ENCODE data around the gene NBAS. TPM values are rescaled to one million over a fixed set of nuclear protein-coding genes. Genes with fewer than 3 reads are reported as not detected.

NBAS gene
- total and polyA plus RNA-seq, 2 of the 4 experiments (the other 2 are of a cell fraction) = 22.3 to 105 TPM

- H3K9me3 ChIP-seq (ENCODE audit: control insufficient read depth, insufficient read depth, low read length) = no peaks in the 10 kb centered on the region
- WGBS, 2 experiments (ENCODE audit: extremely low coverage in 2 of 2, insufficient read length in 1 of 2) = no CpG with 5 or more reads among the region's 4 CpGs
- H3K27me3 ChIP-seq (ENCODE audit: control insufficient read depth, insufficient read depth, low read length) = no peaks in the 10 kb centered on the region
- H2AK9ac ChIP-seq (replicated peaks; ENCODE audit: low read depth, low read length, poor library complexity) = no peak overlapping the region
- no peak overlapping the region for H2AK5ac ChIP-seq (ENCODE audit: low read depth, low read length)
- no peak overlapping the region for H3K4me2 ChIP-seq (ENCODE audit: low read depth, low read length)
- H3K79me1 ChIP-seq (ENCODE audit: low read depth in 1 of 2, low read length in 2 of 2) = peaks cover 0 to 6% of the 10 kb centered on the region in 2 experiments; a peak in 1 of 4 replicates
- BruUV-seq (replicated peaks) = no TSS peak
- no peak overlapping the region for H2BK20ac ChIP-seq (ENCODE audit: low read depth, low read length)
- no peak overlapping the region for H2BK5ac ChIP-seq (ENCODE audit: low read depth, low read length, poor library complexity, severe bottlenecking)
- dilution Hi-C loops (cut with HindIII; ENCODE audit: low sequenced_read_pairs, unreplicated experiment) = no loop called here
- H3K4ac ChIP-seq (ENCODE audit: low read depth, low read length) = no peak overlapping the region
- H4K91ac ChIP-seq (ENCODE audit: insufficient read depth, low read depth, low read length) = no peak overlapping the region
- H3K4me1 ChIP-seq (ENCODE audit: control insufficient read depth, insufficient read depth, low read length) = no peaks in the 10 kb centered on the region
- H3K56ac ChIP-seq (ENCODE audit: extremely low read depth, insufficient read depth, low read length) = no peak overlapping the region
- H3K27ac ChIP-seq (ENCODE audit: insufficient read depth, low read length) = no peak overlapping the region
- no peak overlapping the region for H2BK120ac ChIP-seq (ENCODE audit: low read depth, low read length)
- ChIA-PET CTCF (no interaction called here), POLR2A (ENCODE audit: unreplicated experiment) (no interaction called here)
- no peaks in the 10 kb centered on the region for H4K20me1 ChIP-seq (ENCODE audit: insufficient read depth, low read length)
- no peak overlapping the region for H3K9ac ChIP-seq (ENCODE audit: low read depth, low read length)
- no peak overlapping the region for H3K4me3 ChIP-seq (ENCODE audit: insufficient read depth, low read depth, low read length)
- no peak for TF ChIP-seq POLR2A (IDR thresholded peaks at IDR 0.05; ENCODE audit: low read depth, low read length)
- TF ChIP-seq NFE2L2 (IDR thresholded peaks at IDR 0.05; ENCODE audit: low read depth, low read length) = no peak
- TF ChIP-seq, protein P1, sequence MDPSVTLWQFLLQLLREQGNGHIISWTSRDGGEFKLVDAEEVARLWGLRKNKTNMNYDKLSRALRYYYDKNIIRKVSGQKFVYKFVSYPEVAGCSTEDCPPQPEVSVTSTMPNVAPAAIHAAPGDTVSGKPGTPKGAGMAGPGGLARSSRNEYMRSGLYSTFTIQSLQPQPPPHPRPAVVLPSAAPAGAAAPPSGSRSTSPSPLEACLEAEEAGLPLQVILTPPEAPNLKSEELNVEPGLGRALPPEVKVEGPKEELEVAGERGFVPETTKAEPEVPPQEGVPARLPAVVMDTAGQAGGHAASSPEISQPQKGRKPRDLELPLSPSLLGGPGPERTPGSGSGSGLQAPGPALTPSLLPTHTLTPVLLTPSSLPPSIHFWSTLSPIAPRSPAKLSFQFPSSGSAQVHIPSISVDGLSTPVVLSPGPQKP (IDR thresholded peaks at IDR 0.05; ENCODE audit: borderline replicate concordance, low read depth, low read length) = no peak
- no peak for TF ChIP-seq MAFK (IDR thresholded peaks at IDR 0.05; ENCODE audit: low read depth, low read length)
- no peak overlapping the region for H2AFZ ChIP-seq (replicated peaks; ENCODE audit: low read length, poor library complexity)
- H4K8ac ChIP-seq (ENCODE audit: low read depth in 2 of 2, low read length in 2 of 2) = no peak overlapping the region
- no peak for ATAC-seq (ENCODE audit: low read depth)
- H3K23ac ChIP-seq (ENCODE audit: low read depth, low read length) = no peak overlapping the region
- in situ Hi-C loops (cut with MboI; ENCODE audit: low sequenced_read_pairs) = no loop called here
- no peak overlapping the region for H3K14ac ChIP-seq (replicated peaks; ENCODE audit: low read depth, low read length)
- no peak overlapping the region for H4K5ac ChIP-seq (ENCODE audit: low read depth, low read length)
- DNase-seq = no peak
- H3K18ac ChIP-seq (ENCODE audit: low read depth, low read length) = no peak overlapping the region
- intact Hi-C loops (cut with micrococcal nuclease) = no loop called here
- peaks cover 8% of the 10 kb centered on the region for H3K36me3 ChIP-seq (ENCODE audit: control insufficient read depth, insufficient read depth, low read length)
- no peak overlapping the region for H2BK15ac ChIP-seq (ENCODE audit: low read depth, low read length)
- H3K9me1 ChIP-seq (ENCODE audit: insufficient read depth, low read length) = no peaks in the 10 kb centered on the region
These were observed 68.3 kb downstream of the NBAS start for GRCh38 chr2:15492773-15493325.

Data from IMR-90 (cell line).